ENCODE data around the gene TRPC3.

TRPC3 gene

GRCh38 chr4:121950680-121951520 is 960 bp downstream of the TRPC3 start (continued):
- TF ChIP-seq PRDM10 (tag by site-specific recombination; IDR thresholded peaks at IDR 0.05) (peak; percentile 88), ZXDB (tag by site-specific recombination; IDR thresholded peaks at IDR 0.05) (peak; percentile 88), PATZ1 (tag by site-specific recombination; IDR thresholded peaks at IDR 0.05) (peak; percentile 38; the same call in 1 of the 2 replicates), KLF17 (tag by site-specific recombination; IDR thresholded peaks at IDR 0.05) (peak; percentile 49; the same call in 1 of the 2 replicates), SP2 (tag by site-specific recombination; IDR thresholded peaks at IDR 0.05) (peak; percentile 37), SP3 (tag by site-specific recombination; IDR thresholded peaks at IDR 0.05) (peak; percentile 24; the same call in 1 of the 2 replicates)

GRCh38 chr4:121950212-121950679 is 1.6 kb downstream of the TRPC3 start:
- H3K36me3 ChIP-seq (ENCODE audit: control insufficient read depth in 2 of 2, insufficient read depth in 1 of 2, low read length in 2 of 2): no peaks in the 10 kb centered on the region
- H3K9me3 ChIP-seq (ENCODE audit: control insufficient read depth, insufficient read depth, low read depth, low read length): no peaks in the 10 kb centered on the region
- H3K27ac ChIP-seq (ENCODE audit: extremely low read depth, low read depth, low read length): no peak overlapping the region; the same call in 1 of the 2 replicates
- peak overlapping the region; percentile 64 for H3K4me3 ChIP-seq (ENCODE audit: low read depth, low read length)
- ChIA-PET POLR2A (no interaction called here), CTCF (interaction anchor here (0.6 to 2.1 kb wide), 10 partner anchors 10 to 276 kb away, joined by 3 to 9 read pairs (median 4); no protein-coding TSS in a partner anchor)
- H3K4me1 ChIP-seq (ENCODE audit: control insufficient read depth, insufficient read depth, low read length): no peaks in the 10 kb centered on the region
- peak; percentile 84; the same call in 1 of the 2 replicates for TF ChIP-seq BCL11B (tag by site-specific recombination; IDR thresholded peaks at IDR 0.05; ENCODE audit: low read depth)
- no peak for TF ChIP-seq SETDB1 (IDR thresholded peaks at IDR 0.05; ENCODE audit: insufficient read length, low read length)
- no peak; the same call in 1 of the 2 replicates for TF ChIP-seq ZBTB8A (tag by site-specific recombination; IDR thresholded peaks at IDR 0.05)
- peak; percentile 8; the same call in 1 of the 2 replicates for TF ChIP-seq PATZ1 (tag by site-specific recombination; IDR thresholded peaks at IDR 0.05)
- no peak for TF ChIP-seq ZNF791 (tag by site-specific recombination; IDR thresholded peaks at IDR 0.05)
- no peak for TF ChIP-seq ZNF366 (tag by site-specific recombination; conservative IDR thresholded peaks at IDR 0.05)
- 0 out of 2 replicates have a peak, but pooled peaks have one; percentile 5 for TF ChIP-seq IKZF3 (tag by site-specific recombination; IDR thresholded peaks at IDR 0.05)
- no peak for TF ChIP-seq ZNF639 (tag by site-specific recombination; IDR thresholded peaks at IDR 0.05)
- 0 out of 2 replicates have a peak, but pooled peaks have one; percentile 36 for TF ChIP-seq ZNF10 (tag by site-specific recombination; IDR thresholded peaks at IDR 0.05)
- TF ChIP-seq ZBTB26 (tag by site-specific recombination; optimal IDR thresholded peaks at IDR 0.05): peak; percentile 45
- TF ChIP-seq PRDM1 (tag by site-specific recombination; IDR thresholded peaks at IDR 0.05): peak; percentile 54; the same call in 1 of the 2 replicates
- peak; percentile 38; the same call in 1 of the 2 replicates for TF ChIP-seq ZSCAN30 (tag by site-specific recombination; IDR thresholded peaks at IDR 0.05)
- no peak for TF ChIP-seq KLF16 (tag by site-specific recombination; IDR thresholded peaks at IDR 0.05)
- TF ChIP-seq ZNF2 (tag by site-specific recombination; IDR thresholded peaks at IDR 0.05): 0 out of 2 replicates have a peak, but pooled peaks have one; percentile 52
